Amniotic stem cell (primary cell): ENCODE results near the gene DNAJC5.
"Not testable (repeated sequence)": the region's sequence is repeated elsewhere in the genome, so short reads cannot be mapped to it uniquely, and the experiment has no call there.

ENCODE experiments used
- DNase-seq: peaks from one replicate; lab custom pipeline; 2025; lab: John Stamatoyannopoulos, UW

DNAJC5 gene

DNA sequence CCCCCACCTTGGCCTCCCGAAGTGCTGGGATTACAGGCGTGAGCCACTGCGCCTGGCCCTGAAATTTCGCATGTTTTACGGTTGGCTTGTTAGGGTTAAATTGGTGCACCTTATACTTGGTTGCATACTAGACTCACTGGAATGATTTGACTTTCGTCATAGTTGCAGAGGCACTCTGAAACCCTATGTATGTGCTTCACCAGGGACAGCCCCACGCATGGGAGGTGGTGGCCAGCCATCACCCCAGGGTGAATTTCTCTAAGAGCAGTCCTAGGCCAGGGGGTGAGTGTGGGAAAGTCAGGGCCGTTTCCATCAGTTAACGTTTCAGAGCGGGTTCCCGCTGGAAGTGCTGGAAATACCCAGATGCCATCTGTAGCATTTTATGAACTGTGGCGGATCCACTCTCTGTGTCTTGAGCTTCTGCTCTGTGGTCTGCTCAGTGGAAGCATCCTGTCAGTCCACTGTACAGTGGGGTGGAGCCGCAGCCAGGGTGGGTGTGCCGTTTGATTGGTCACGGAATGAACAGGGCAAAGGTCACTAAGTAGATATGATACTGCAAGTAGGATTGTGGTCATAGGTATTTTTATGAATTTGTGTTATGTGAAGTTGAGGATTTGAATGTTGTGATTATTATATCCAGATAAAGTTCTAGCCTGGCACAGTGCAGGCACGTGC, 13.2 kb downstream of the DNAJC5 start:
- no peak for DNase-seq

GRCh38 chr20:63911176-63911575, 16.2 kb downstream of the DNAJC5 start:
- DNase-seq, result no peak

GRCh38 chr20:63913768-63914167, 18.8 kb downstream of the DNAJC5 start:
- no peak for DNase-seq

GRCh38 chr20:63915471-63915870, 20.5 kb downstream of the DNAJC5 start:
- no peak for DNase-seq

- DNase-seq, result not testable (repeated sequence)
These were observed 21.5 kb downstream of the DNAJC5 start for GRCh38 chr20:63916371-63916939.

GRCh38 chr20:63917811-63918210, 22.9 kb downstream of the DNAJC5 start:
- no peak for DNase-seq

- DNase-seq, result no peak
These were observed 24.2 kb downstream of the DNAJC5 start for GRCh38 chr20:63919130-63919529.

DNA sequence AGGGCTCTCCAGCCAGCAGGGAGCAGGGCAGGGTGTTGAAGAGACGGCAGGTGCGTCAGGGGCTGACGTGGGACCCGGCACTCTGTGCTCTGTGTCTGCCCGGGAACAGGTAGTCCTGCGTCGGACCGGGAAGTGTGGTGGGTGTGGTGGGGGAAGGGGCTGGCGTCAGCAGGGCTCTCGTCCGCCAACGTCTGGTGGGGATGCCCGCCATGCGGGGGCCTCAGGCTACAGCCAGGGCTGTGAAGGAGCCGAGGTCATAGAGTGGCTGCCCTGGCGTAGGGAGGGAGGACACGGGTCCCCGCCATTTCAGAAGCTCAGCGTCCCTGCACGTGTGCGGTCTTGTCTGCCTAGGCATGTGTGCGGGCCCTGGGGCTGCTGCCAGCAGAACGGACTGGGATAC, 25.3 kb downstream of the DNAJC5 start:
- no peak for DNase-seq

DNA sequence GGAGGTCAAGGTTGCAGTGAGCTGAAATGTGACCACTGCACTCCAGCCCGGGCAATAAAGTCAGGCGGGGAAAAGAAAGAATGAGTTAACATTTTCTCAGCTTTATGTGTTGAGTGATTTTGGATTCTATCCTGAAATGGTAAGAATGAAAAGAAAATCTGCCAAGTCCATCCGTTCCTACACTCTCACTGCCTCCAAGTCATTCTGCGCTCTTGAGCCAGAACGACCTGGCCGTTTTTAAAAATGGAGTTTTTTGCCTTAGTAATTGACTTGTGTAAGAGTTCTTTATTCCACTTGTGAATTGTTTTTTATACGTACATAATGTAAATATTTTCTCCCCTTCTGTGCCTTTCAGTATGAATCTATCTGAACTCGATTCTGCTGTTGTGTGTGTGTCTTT, 28.7 kb downstream of the DNAJC5 start:
- no peak for DNase-seq

GRCh38 chr20:63924241-63924640, 29.3 kb downstream of the DNAJC5 start:
- no peak for DNase-seq

- no peak for DNase-seq
These were observed 31.4 kb downstream of the DNAJC5 start for GRCh38 chr20:63926298-63926697.

DNA sequence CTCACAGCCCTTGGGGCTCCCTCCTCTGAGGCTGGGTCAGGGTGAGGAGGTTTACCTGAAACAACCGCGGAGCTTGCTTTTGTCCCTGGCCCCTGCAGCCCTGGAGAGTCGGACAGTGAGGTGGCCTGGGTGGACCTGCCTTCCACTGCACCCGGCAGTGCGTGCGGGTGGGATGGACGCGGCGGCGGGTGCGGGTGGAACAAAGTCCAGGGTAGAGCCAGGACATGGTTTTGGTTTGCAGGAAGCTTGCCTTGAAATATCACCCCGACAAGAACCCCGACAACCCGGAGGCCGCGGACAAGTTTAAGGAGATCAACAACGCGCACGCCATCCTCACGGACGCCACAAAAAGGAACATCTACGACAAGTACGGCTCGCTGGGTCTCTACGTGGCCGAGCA, 34.1 kb downstream of the DNAJC5 start:
- DNase-seq, result no peak

GRCh38 chr20:63929473-63929883, 34.6 kb downstream of the DNAJC5 start:
- DNase-seq, result not testable (repeated sequence)

- DNase-seq, result no peak
These were observed 36.1 kb downstream of the DNAJC5 start for GRCh38 chr20:63930971-63931553.

DNA sequence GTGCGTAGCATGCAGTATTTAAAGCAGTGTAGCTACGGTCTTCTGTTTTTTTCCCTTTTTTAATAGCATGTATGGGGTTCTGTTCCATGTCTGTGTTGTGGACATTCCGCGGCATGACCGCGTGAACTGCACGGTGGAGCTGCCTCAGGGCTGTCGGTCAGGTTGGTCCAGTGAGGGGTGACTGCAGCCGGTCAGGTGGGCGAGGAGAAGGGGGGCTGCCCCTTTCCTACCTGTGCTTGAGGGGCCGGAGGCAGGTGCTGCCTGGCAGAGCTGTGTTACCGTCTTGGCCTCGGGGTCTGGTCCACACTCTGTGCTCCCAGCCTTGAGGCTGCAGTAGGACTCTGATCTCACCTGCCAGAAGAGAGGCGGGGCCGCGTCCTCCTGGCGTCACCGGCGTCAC, 36.8 kb downstream of the DNAJC5 start:
- no peak for DNase-seq

- DNase-seq, result no peak
These were observed 37.8 kb downstream of the DNAJC5 start for GRCh38 chr20:63932606-63933160.

GRCh38 chr20:63933646-63934045, 38.7 kb downstream of the DNAJC5 start:
- DNase-seq, result no peak

- no peak for DNase-seq
These were observed 39.5 kb downstream of the DNAJC5 start for GRCh38 chr20:63934271-63935068.

DNA sequence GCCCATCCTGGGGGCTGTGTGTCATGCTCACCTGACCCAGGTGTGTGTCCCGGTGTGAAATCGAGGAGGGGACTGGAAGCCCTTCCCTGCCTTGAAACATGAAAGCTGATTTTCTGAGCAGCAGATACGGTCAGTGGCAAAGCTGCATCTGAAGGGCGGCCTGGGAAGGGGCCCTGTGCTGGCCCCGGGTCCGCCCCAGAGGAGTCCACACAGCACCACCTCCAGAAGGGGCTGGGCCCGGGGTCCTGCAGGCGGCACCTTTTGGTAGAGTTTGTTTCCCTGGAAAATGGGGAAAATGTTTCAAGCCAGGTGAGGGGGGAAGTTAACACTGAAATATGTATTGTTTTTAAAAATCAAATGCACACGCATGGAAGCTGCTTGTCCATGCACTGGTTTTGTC, 40.5 kb downstream of the DNAJC5 start:
- DNase-seq, result no peak

DNA sequence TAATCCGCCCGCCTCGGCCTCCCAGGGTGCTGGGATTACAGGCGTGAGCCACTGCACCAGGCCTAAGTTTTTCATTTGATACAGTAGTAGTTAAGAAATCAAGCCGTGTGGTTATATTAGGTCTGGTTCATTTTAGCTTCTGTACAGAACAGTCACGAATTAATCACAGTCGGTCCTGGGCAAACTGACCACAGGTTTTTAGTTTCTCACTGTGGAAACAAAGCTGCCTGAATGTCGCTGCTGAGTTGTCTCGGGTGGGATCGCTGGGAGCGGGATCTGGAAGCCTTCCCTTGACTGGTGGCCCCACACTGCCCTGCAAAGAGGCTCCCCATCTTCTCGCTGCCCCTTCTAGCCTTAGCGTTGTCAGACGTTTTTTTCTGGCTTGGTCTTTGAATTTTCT, 42.7 kb downstream of the DNAJC5 start:
- DNase-seq, result no peak

- no peak for DNase-seq
These were observed 44.4 kb downstream of the DNAJC5 start for GRCh38 chr20:63939061-63939935.

GRCh38 chr20:63940071-63940471, 45.1 kb downstream of the DNAJC5 start:
- DNase-seq, result no peak
